ENCODE data around the gene LRRFIP2.

DNA sequence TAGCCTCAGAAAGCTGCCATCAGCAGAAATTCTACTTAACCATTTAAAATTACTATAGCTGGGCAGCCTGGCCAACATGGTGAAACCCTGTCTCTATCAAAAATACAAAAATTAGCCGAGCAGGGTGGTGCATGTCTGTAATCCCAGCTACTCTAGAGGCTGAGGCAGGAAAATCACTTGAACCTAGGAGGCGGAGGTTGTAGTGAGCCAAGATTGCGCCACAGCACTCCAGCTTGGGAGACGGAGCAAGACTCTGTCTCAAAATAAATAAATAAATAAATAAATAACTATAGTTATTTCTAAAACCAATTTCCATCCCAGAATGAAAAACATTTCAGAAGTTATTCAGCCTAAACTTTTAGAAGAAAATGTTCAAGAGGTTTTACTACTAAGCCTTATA is 25.1 kb downstream of the LRRFIP2 start:
- TF ChIP-seq EZH2phosphoT487 (IDR thresholded peaks at IDR 0.05; ENCODE audit: borderline replicate concordance): no peak
- TF ChIP-seq, protein P1, sequence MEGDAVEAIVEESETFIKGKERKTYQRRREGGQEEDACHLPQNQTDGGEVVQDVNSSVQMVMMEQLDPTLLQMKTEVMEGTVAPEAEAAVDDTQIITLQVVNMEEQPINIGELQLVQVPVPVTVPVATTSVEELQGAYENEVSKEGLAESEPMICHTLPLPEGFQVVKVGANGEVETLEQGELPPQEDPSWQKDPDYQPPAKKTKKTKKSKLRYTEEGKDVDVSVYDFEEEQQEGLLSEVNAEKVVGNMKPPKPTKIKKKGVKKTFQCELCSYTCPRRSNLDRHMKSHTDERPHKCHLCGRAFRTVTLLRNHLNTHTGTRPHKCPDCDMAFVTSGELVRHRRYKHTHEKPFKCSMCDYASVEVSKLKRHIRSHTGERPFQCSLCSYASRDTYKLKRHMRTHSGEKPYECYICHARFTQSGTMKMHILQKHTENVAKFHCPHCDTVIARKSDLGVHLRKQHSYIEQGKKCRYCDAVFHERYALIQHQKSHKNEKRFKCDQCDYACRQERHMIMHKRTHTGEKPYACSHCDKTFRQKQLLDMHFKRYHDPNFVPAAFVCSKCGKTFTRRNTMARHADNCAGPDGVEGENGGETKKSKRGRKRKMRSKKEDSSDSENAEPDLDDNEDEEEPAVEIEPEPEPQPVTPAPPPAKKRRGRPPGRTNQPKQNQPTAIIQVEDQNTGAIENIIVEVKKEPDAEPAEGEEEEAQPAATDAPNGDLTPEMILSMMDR (conservative IDR thresholded peaks at IDR 0.05; ENCODE audit: low read length): no peak

All from Loucy (cell line).